Measurements from ENCODE around the gene THOC5.

DNA sequence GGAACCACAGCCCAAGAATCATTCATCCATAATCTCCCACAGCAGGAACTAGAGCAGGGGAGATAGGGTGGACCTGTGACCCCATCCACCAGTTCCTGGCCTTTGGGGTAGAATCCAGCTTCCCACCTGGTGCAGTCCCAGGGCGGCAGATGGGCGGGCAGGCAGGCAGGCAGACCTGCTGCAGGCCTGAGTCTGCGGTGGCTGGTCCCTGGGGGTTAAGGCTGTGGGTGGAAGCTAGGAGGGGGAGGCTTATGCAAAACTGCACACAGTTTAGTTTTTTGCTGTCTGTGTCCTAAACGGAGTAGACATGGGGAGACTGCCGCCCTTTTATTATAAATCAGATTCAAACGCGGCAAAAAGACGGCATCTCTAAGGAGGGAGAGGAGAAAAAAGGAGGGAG lies 78.0 kb downstream of the THOC5 start:
- no peak for TF ChIP-seq POLR2A (IDR thresholded peaks at IDR 0.05; ENCODE audit: low read depth, low read length)
- TF ChIP-seq, protein P1, sequence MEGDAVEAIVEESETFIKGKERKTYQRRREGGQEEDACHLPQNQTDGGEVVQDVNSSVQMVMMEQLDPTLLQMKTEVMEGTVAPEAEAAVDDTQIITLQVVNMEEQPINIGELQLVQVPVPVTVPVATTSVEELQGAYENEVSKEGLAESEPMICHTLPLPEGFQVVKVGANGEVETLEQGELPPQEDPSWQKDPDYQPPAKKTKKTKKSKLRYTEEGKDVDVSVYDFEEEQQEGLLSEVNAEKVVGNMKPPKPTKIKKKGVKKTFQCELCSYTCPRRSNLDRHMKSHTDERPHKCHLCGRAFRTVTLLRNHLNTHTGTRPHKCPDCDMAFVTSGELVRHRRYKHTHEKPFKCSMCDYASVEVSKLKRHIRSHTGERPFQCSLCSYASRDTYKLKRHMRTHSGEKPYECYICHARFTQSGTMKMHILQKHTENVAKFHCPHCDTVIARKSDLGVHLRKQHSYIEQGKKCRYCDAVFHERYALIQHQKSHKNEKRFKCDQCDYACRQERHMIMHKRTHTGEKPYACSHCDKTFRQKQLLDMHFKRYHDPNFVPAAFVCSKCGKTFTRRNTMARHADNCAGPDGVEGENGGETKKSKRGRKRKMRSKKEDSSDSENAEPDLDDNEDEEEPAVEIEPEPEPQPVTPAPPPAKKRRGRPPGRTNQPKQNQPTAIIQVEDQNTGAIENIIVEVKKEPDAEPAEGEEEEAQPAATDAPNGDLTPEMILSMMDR (conservative IDR thresholded peaks at IDR 0.05; ENCODE audit: low read depth, low read length): no peak
- TF ChIP-seq BHLHE40 (IDR thresholded peaks at IDR 0.05; ENCODE audit: low read depth, low read length): no peak
- TF ChIP-seq RAD21 (IDR thresholded peaks at IDR 0.05; ENCODE audit: low read length): no peak
- TF ChIP-seq RCOR1 (IDR thresholded peaks at IDR 0.05; ENCODE audit: insufficient replicate concordance, low read length): no peak
- no peak for TF ChIP-seq ELK1 (IDR thresholded peaks at IDR 0.05; ENCODE audit: borderline replicate concordance, low read depth, low read length)
- TF ChIP-seq NFE2L2 (IDR thresholded peaks at IDR 0.05; ENCODE audit: low read depth, low read length): no peak
- no peak for TF ChIP-seq SMC3 (IDR thresholded peaks at IDR 0.05; ENCODE audit: low read depth, low read length)
- no peak for TF ChIP-seq FOS (IDR thresholded peaks at IDR 0.05; ENCODE audit: low read depth, low read length)
- TF ChIP-seq RFX5 (IDR thresholded peaks at IDR 0.05; ENCODE audit: low read depth, low read length): no peak
